AG09319 (cell line): ENCODE data around the gene USP47.

Source experiments
- DNase-seq: peaks from one replicate; pipeline ENCODE4 v3.0.0-alpha.2; 2010; ENCODE audit warnings: low read depth; ENCODE audit errors: extremely low read depth
- TF ChIP-seq, protein P1 (sequence below): IDR thresholded peaks from 2 replicates; pipeline ENCODE4 v1.5.1; 2011; ENCODE audit warnings: low read depth, mild to moderate bottlenecking, inconsistent platforms, low read length, moderate library complexity

USP47 gene

DNA sequence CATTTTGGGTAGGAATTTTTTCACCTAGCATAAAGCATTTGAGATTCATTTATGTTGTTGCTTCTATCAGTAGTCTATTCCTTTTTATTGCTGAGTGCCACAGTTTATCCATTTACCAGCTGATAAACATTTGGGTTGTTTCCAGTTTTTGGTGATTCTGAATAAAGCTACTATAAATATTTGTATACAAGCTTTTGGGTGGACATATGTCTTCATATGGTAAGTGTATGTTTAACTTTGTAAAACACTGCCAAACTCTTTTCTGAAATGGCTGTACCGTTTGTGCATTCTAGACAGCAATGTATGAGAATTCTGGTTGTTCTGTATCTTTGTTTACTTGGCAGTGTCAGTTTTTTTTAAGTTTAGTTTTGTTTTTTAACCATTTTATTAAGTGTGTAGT, 16.9 kb downstream of the USP47 start:
- DNase-seq = no peak
- TF ChIP-seq, protein P1, sequence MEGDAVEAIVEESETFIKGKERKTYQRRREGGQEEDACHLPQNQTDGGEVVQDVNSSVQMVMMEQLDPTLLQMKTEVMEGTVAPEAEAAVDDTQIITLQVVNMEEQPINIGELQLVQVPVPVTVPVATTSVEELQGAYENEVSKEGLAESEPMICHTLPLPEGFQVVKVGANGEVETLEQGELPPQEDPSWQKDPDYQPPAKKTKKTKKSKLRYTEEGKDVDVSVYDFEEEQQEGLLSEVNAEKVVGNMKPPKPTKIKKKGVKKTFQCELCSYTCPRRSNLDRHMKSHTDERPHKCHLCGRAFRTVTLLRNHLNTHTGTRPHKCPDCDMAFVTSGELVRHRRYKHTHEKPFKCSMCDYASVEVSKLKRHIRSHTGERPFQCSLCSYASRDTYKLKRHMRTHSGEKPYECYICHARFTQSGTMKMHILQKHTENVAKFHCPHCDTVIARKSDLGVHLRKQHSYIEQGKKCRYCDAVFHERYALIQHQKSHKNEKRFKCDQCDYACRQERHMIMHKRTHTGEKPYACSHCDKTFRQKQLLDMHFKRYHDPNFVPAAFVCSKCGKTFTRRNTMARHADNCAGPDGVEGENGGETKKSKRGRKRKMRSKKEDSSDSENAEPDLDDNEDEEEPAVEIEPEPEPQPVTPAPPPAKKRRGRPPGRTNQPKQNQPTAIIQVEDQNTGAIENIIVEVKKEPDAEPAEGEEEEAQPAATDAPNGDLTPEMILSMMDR = no peak

DNA sequence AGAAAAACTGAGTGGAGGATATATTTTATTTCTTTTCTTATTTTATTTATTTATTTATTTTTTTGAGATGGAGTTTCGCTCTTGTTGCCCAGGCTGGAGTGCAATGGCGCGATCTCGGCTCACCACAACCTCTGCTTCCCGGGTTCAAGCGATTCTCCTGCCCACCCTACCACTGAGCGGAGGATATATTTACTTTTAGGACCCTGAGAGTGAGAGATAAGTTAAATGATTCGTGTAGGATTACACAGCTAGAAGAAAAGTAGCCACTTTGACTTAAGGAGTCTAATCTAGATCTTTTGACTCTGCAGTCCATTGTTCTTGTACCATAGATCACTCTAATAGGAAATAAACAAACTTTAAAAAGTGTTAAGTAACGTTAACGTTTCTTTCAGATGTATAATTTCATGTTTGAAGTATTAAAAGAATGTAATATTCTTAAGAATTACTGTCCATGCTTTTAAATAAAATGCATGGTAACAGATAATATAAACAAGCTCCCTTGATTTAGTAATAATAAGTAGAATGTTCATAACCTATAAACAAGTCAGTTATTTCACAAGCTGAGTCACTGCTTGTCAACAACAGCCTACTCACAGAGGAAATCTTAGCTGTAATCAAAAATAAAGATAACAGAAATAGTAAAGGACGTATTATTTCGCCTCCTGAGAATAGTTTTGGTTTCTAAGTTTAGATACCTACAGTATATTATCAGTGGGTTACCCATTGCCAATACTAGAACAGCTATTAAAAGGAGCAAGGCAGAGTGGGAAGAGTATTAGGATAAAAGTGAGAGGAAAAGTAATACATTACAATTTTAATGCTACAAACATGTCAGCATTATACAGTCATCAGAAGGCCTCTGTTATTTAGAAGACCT, 18.6 kb downstream of the USP47 start:
- DNase-seq = no peak

DNA sequence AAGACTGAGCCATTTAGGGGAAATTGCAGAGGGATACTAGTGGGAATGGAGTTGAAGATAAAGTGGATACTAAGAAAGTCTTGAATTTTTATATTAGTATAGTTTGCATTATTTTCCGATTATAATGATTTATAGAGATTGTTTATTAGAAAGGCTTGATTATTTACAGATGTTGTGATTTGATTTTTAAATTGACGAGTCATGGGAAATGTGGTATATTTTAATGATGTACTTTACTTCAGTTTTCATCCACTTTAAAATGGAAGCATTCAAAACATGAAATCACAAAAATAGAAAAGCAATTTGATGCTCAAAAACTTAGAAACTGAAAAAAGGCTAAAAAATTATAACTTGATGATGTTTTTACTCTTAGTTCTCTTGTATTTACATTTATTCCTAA, 21.2 kb downstream of the USP47 start:
- no peak for DNase-seq
- TF ChIP-seq, protein P1 = no peak

More for the DNA sequence above, 18.6 kb downstream of the USP47 start:
- TF ChIP-seq, protein P1 = no peak

DNA sequence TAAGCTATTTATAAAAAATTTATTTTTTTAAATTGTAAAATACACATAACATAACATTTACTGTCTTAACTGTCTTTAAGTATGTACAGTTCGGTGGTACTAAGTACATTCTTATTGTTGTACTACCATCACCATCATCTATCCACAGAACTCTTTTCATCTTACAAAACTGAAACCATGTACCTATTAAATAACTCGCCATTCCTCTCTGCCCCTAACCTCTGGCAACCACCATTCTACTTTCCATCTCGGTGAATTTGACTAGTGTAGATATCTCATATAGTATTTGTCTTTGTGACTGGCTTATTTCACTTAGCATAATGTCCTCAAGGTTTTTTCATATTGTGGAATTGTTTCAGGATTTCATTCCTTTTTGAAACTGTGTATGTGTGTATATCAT, 22.6 kb downstream of the USP47 start:
- TF ChIP-seq, protein P1 = no peak
- DNase-seq = no peak

DNA sequence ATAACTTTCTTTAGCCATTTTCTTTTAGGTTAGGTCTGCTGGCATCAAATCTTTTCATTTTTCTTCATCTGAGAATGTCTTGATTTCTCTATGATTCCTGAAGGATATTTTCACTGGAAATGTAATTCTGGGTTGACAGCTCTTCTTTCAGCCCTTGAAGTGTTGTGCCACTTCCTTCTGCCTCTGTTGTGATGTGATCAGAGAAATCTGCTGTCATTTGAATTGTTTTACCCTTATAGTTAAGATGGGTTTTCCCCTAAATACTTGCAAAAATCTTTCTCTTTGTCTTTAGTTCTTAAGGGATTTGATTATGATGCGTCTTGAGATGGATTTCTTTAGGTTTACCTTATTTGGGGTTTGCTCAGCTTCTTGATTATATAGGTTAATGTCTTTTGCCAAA, 23.0 kb downstream of the USP47 start:
- no peak for DNase-seq
- TF ChIP-seq, protein P1 = no peak

DNA sequence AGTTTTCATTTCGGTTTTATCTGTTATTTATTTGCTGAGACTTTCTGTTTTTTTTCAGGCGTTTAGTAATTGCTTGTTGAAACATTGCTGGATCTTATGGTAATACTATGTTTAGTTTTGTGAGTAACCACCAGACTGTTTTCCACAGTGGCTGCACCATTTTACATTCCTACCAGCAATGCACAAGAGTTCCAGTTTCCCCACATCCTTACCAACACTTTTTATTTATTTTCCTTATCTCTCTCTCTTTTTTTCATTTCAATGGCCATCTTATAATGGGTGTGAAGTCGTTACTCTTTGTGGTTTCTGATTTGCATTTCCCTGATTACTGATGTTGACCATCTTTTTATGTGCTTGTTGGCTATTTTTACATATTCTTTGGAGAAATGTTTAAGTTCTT, 23.7 kb downstream of the USP47 start:
- TF ChIP-seq, protein P1 = no peak
- no peak for DNase-seq

DNA sequence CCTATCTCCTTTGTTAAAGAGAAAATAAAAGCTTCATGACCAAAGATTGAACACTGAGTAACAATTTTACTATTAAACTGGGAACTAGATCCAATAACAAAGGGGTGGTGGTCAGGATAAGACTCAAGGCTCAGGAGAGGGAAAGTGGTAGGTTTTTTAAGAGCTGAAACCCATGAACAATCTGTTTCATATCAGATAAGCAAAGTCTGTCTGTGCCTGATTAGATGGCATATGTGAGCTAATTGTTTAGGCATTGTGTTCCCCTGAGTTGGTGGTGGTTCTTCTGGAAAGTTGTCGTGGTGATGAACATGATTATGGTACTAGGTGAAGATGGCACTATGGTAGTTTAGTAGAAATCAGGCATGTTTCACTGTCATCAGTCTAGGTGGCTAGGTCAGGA, 24.4 kb downstream of the USP47 start:
- TF ChIP-seq, protein P1 = no peak
- DNase-seq = no peak
